ENCODE data around the gene GMPR.
A peak's percentile ranks its signal among the peaks of the same experiment; 100 is the strongest.
"Not testable (repeated sequence)": the region's sequence is repeated elsewhere in the genome, so short reads cannot be mapped to it uniquely, and the experiment has no call there.

Gene GMPR

DNA sequence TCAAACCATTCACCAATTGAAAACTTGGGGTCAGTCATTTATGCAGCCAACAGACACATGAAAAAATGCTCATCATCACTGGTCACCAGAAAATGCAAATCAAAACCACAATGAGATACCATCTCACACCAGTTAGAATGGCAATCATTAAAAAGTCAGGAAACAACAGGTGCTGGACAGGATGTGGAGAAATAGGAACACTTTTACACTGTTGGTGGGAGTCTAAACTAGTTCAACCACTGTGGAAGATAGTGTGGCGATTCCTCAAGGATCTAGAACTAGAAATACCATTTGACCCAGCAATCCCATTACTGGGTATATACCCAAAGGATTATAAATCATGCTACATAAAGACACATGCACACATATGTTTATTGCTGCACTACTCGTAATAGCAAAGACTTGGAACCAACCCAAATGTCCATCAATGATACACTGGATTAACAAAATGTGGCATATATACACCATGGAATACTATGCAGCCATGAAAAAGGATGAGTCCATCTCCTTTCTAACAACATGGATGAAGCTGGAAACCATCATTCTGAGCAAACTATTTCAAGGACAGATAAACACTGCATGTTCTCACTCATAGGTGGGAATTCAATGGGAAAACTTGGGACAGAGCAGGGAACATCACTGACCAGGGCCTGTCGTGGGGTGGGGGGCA lies 13.2 kb upstream of the GMPR start:
- DNase-seq (ENCODE audit: low spot score), result not testable (repeated sequence)

GRCh38 chr6:16226117-16227047 lies 12.0 kb upstream of the GMPR start:
- DNase-seq (ENCODE audit: low spot score), result not testable (repeated sequence)

- DNase-seq (ENCODE audit: low spot score), result no peak
These were observed 11.3 kb upstream of the GMPR start for GRCh38 chr6:16227048-16227562.

DNA sequence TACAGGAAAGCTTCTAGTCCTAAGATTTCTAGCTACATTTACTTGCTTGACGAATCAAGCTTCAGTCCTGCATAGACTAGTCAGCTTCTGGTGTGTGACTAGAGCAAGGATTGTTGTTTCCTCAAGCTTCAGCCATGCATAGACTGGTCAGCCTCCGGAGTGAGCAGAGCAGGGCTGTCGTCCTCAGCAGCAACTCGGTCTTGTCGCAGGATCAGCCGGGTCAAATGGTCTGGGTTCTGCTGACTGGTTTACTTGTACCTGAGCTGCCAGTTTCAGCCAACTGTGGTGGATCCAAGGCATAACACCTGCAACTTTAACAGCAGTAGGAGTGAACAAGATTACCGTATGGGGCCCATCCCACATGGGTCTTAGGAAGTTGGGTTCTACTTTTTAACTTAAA lies 10.8 kb upstream of the GMPR start:
- no peak for DNase-seq (ENCODE audit: low spot score)

- DNase-seq (ENCODE audit: low spot score), result no peak
These were observed 10.3 kb upstream of the GMPR start for GRCh38 chr6:16228043-16228442.

DNA sequence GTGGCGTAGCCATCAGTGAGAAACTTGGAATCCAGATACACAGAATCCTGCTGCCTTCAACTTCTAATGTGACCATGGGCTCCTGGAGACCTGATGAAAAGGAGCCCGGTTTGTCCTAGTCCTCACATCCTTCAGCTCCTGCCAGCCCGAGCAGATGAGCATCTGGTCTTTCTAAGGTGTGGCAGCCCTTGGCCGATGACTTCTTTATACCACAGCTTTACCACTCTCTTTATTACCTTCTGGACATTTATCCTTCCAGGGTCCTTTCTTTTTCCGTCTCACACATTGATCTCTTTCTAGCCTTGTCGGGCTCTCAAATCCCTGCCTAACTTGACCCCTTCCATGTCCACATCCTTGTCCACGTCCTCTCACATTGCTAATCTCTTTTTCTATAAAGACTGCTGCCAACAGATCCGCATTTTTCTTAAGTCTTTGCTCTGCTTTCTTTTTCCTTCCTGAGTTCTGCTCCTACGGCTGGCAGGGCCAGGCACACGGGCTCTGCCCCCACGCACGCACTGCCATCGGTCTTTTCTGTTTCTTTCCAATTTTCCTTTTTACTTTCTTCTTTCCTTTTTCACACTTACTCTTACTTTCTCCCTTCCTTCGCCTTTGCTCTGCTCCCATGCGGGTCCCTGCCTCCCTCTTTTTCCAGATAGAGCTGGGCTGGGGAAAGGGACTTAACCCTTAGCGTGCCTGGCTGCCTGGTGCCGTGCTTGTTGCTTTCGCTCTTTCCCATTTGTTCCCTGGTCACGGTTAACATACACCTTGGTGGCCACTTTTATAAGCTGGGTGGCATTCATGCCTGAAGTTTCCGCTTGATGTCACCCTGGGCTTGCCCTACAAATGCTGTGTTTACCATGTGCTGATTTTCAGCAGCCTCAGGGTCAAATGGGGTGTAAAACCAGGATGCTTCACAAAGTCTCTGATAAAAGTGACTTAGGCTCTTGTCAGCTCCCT lies 9.4 kb upstream of the GMPR start:
- no peak for DNase-seq (ENCODE audit: low spot score)

DNA sequence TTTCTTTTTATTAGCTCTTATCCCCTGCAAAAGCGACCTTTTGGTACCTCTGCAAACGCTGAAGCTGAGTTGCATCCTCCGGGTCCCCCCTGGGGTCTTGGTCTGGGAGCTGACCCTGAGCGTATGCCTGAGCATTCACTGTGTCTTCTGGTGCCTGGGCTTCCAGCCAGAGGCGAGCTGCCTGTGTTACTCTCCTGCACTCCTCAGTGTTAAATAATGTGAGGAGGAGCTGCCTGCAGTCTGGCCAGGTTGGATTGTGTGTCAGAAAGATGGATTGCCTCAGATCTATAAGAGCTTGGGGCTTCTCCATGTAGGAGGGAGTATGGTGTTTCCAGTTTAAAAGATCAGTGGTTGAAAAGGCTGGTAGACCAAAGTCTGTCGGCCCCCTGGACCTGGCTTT lies 8.7 kb upstream of the GMPR start:
- DNase-seq (ENCODE audit: low spot score), result no peak

- DNase-seq (ENCODE audit: low spot score), result no peak
These were observed 7.4 kb upstream of the GMPR start for GRCh38 chr6:16230953-16231352.

GRCh38 chr6:16232086-16232485 lies 6.3 kb upstream of the GMPR start:
- DNase-seq (ENCODE audit: low spot score), result no peak

- no peak for DNase-seq (ENCODE audit: low spot score)
These were observed 2.3 kb upstream of the GMPR start for GRCh38 chr6:16236009-16236501.

- DNase-seq (ENCODE audit: low spot score), result peak; percentile 66
These were observed 1.7 kb upstream of the GMPR start for GRCh38 chr6:16236631-16237199.

DNA sequence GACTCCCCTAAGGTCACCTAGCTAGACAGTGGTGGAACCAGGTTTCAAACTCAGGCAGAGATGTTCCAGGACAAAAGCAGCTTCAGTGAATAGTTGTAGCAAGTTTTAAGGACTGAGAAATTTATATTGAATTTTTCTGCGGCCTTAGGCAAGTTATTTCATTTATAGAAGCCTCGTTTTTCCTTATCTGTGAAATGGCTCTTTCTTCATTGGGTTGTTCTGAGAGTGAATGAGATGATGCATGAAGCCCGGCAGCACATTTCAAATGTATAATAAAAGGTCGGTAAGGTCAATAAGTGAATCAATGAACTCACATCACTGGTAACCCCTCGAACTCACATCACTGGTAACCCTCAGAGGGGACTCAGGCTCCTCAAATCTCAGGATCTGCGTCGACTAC lies 1.1 kb upstream of the GMPR start:
- DNase-seq (ENCODE audit: low spot score), result no peak

GRCh38 chr6:16238963-16239797 lies 793 bp downstream of the GMPR start:
- no peak for DNase-seq (ENCODE audit: low spot score)

DNA sequence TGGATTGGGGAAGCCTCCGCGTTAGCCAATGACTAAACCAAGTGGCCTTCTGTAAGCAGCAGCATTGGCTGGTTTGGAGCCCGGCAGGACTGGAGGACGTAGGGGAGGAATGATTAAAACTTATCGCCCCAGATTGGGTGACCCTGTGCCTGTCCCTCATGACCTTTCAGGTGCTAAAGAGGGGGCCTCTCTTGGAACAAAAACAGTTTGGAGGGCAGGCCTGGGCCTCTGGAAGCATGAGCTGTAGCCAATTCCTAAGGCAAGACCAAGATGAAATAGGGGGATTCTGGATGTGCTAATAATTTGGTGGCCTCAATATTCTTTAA lies 1.4 kb downstream of the GMPR start:
- peak; percentile 75 for DNase-seq (ENCODE audit: low spot score)

DNA sequence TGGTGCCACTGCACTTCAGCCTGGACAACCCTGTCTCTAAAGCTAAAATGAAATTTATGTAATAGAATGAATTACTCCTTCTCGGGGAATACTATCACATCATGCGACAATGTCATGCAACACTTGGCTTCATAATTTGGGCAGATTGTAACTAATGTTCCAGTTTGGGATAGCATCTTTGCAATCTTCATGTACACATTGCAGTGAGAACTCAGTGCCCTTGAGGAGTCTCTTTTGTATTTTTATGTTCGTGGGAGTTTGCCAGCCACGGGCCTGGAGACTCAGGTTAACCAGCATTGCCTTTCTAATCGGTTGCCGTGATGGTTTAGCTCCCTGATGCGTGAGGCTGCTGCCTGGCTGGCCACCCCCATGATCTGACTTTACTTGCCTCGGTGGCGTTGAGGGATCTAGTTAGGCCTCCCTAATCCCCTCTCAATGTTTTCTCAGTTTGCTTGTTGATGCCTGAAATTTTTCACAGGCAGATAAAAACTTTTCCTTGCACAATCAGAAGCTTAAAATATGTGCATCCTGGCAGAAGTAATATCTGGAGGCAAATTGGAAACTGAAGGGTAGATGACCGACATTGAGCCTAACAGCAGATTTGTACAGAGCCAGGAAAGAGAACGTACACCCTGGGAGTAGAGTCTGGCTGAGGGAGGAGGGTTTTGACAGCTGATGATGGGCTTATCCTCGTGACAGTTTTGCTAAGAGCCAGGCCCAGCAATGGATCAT lies 2.4 kb downstream of the GMPR start:
- no peak for DNase-seq (ENCODE audit: low spot score)

GRCh38 chr6:16241321-16241689 lies 2.9 kb downstream of the GMPR start:
- DNase-seq (ENCODE audit: low spot score), result no peak

DNA sequence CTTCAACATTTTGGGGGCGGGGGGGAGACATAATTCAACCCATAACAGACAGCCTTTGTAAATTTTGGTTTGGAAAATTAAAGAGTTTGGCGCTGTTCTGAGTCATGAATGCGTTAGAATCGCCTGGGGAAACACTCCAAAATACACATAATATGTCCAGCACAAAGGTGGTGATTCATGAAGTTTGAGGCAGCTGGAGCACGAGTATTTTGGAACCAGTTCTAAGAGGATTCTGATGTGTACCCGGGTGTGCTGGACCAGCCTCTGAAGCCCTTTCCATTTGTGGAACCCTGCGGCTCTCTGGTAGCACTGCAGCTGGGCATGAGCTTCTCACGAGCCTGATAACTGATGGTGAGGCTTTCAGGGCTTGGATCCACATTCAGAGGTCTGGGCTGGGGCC lies 4.7 kb downstream of the GMPR start:
- DNase-seq (ENCODE audit: low spot score), result peak; percentile 23

DNA sequence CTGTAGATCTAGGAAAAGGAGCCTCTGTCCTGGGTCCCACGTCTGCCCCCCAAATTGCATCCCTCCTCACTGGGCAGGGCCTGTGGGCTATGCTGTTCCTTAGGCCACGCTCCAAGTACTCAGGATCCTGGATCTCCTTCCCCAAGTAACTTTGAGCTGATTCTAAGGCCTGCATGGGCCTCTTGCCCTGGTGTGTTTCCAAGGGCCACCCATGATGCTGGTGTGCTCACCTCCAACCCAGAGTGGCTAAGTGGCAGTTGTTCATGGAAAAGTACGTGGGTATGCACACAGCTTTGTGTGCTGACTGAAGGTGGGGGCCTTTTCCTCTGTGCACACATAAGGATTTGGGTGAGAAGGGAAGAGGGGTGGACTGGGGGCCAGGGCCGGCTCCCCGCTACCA lies 5.3 kb downstream of the GMPR start:
- no peak for DNase-seq (ENCODE audit: low spot score)

- no peak for DNase-seq (ENCODE audit: low spot score)
These were observed 6.1 kb downstream of the GMPR start for GRCh38 chr6:16244446-16244845.

GRCh38 chr6:16244869-16245451 lies 6.6 kb downstream of the GMPR start:
- peak; percentile 74 for DNase-seq (ENCODE audit: low spot score)

Data from pons (tissue), 1 donor.